Uterus (tissue), 2 donors: ENCODE measurements around the gene KIRREL3.

ENCODE experiments used
- POLR2A ChIP-seq, 2 donors: fragments of 450-650 bp; IDR thresholded peaks; one replicate each; pipeline ENCODE4 v1.6.1; 2016; ENCODE audit warnings: antibody characterized with exemption in 2 of 2, mild to moderate bottlenecking in 1 of 2, moderate library complexity in 1 of 2
- TF ChIP-seq, protein P1 (sequence below), 4 experiments: fragments of 200-600 bp in 2 of 4; fragments of 450-650 bp in 2 of 4; sonication (generic) in 2 of 4; IDR thresholded peaks; one replicate each; pipeline ENCODE4 v1.5.1; 2016 to 2019; ENCODE audit warnings: antibody characterized with exemption in 4 of 4, mild to moderate bottlenecking in 2 of 4, moderate library complexity in 1 of 4

GRCh38 chr11:126710804-126711399 lies 289.7 kb downstream of the KIRREL3 start:
- TF ChIP-seq, protein P1, sequence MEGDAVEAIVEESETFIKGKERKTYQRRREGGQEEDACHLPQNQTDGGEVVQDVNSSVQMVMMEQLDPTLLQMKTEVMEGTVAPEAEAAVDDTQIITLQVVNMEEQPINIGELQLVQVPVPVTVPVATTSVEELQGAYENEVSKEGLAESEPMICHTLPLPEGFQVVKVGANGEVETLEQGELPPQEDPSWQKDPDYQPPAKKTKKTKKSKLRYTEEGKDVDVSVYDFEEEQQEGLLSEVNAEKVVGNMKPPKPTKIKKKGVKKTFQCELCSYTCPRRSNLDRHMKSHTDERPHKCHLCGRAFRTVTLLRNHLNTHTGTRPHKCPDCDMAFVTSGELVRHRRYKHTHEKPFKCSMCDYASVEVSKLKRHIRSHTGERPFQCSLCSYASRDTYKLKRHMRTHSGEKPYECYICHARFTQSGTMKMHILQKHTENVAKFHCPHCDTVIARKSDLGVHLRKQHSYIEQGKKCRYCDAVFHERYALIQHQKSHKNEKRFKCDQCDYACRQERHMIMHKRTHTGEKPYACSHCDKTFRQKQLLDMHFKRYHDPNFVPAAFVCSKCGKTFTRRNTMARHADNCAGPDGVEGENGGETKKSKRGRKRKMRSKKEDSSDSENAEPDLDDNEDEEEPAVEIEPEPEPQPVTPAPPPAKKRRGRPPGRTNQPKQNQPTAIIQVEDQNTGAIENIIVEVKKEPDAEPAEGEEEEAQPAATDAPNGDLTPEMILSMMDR (IDR thresholded peaks at IDR 0.05): no peak
- TF ChIP-seq POLR2A (IDR thresholded peaks at IDR 0.05): no peak
